Upper lobe of left lung (tissue), 6 donors: Measurements from ENCODE around the gene CAMK2B. TPM values are rescaled to one million over a fixed set of nuclear protein-coding genes. Genes with fewer than 3 reads are reported as not detected.

Experiments
- ATAC-seq, 2 donors: fragments of 200-7000 bp; cut with Tn5 transposase; one replicate each; pipeline ENCODE4 v1.9.1; 2022; ENCODE audit warnings: mild to moderate bottlenecking in 2 of 2, moderate library complexity in 2 of 2; ENCODE audit not compliant: low FRiP score in 2 of 2
- DNase-seq, 2 donors: peaks; one replicate each; pipeline ENCODE4 v3.0.0-alpha.2; 2019 to 2020
- H3K27ac ChIP-seq, 4 donors: fragments of 200-600 bp; sonication (generic); one replicate each; pipeline ENCODE4 v1.5.1; 2016 to 2019
- H3K27me3 ChIP-seq, 4 donors: fragments of 200-600 bp; sonication (generic); one replicate each; pipeline ENCODE4 v1.5.1; 2017 to 2019
- H3K36me3 ChIP-seq, 4 donors: fragments of 200-600 bp; sonication (generic); one replicate each; pipeline ENCODE4 v1.5.1; 2016 to 2019
- H3K4me1 ChIP-seq, 4 donors: fragments of 200-600 bp; sonication (generic); one replicate each; pipeline ENCODE4 v1.5.1; 2018 to 2019
- H3K4me3 ChIP-seq, 4 donors: fragments of 200-600 bp; sonication (generic); one replicate each; pipeline ENCODE4 v1.5.1; 2017 to 2019; ENCODE audit warnings: mild to moderate bottlenecking in 2 of 4, moderate library complexity in 1 of 4
- H3K9me3 ChIP-seq, 4 donors: fragments of 200-600 bp; sonication (generic); one replicate each; pipeline ENCODE4 v1.5.1; 2018 to 2019
- CTCF ChIP-seq, 6 experiments: fragments of 450-650 bp in 4 of 6; fragments of 200-600 bp in 2 of 6; sonication (generic) in 2 of 6; IDR thresholded peaks; one replicate each; pipeline ENCODE4 v1.5.1; 2016 to 2019; ENCODE audit warnings: antibody characterized with exemption in 6 of 6
- EP300 ChIP-seq, 4 donors: sonication (generic); formaldehyde crosslinking; IDR thresholded peaks; one replicate each; pipeline ENCODE4 v1.5.1; 2017; ENCODE audit warnings: antibody characterized with exemption in 4 of 4, control low read depth in 2 of 4
- POLR2A ChIP-seq, 4 donors: fragments of 450-650 bp; IDR thresholded peaks; one replicate each; pipeline ENCODE4 v1.5.1; 2016 to 2017; ENCODE audit warnings: antibody characterized with exemption in 4 of 4, mild to moderate bottlenecking in 2 of 4
- POLR2AphosphoS5 ChIP-seq, 2 donors: sonication (generic); formaldehyde crosslinking; IDR thresholded peaks; one replicate each; pipeline ENCODE4 v1.5.1; 2017; ENCODE audit warnings: antibody characterized with exemption in 2 of 2
- WGBS, 2 donors: methylation state at CpG; one replicate each; pipeline ENCODE4 v1.1.5; 2017 to 2018; 5-methylcytosine and 5-hydroxymethylcytosine counted together
- total RNA-seq, 6 donors: library from RNA; depleted of rRNA in 4 of 6; stranded (reverse); fragments of >200 nt in 4 of 6; gene quantifications; one replicate each; pipeline versions ENCODE4 v1.1.0 to v1.2.1, GENCODE V29; 2016 to 2021
- donor health status: DM: no; HTN: no; CAD: no; lungs with moderate emphysema.
- donor health status: DM: no; HTN: yes; CAD: no; lungs with severe emphysema.

CAMK2B gene
- total RNA-seq, 6 donors from 2014 or later, result 0.09 to 1.8 (median 0.27) TPM; not detected in 3

DNA sequence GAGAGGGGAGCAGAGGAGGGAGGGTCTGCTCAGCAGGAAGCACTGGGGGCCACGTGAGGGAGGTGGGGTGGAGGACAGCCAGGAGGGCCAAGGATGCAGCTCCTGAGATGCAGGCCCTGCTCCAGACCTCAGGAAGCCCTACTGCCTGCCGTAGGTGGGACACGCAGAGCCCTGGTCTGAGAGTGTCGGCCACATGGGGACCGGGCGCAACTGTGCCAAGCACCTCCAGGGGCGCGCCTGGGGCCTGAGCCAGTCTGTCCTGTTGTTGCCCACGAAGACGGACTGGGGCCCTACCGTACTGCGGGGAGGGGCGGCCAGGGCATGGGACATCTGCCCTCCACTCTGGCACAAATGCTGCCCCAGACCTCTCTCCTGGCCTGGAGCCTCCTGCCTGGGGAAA is 93.0 kb downstream of the CAMK2B start:
- H3K4me1 ChIP-seq, result no peaks in the 10 kb centered on the region
- no peaks in the 10 kb centered on the region for H3K9me3 ChIP-seq
- no peaks in the 10 kb centered on the region for H3K27me3 ChIP-seq
- no peak overlapping the region for H3K27ac ChIP-seq
- TF ChIP-seq POLR2AphosphoS5 (IDR thresholded peaks at IDR 0.05), result no peak
- TF ChIP-seq EP300 (IDR thresholded peaks at IDR 0.05), result no peak
- TF ChIP-seq CTCF (IDR thresholded peaks at IDR 0.05), result no peak
- no peak for TF ChIP-seq POLR2A (IDR thresholded peaks at IDR 0.05)
- ATAC-seq, result no peak
- DNase-seq, result peak in 1 of 2 donors; percentile 69
- WGBS, 2 donors, result 90 to 94% methylated on average over 8 to 12 of the region's 13 CpGs
- no peak overlapping the region for H3K4me3 ChIP-seq
- H3K36me3 ChIP-seq, result no peaks in the 10 kb centered on the region

GRCh38 chr7:44231088-44231487 is 94.3 kb downstream of the CAMK2B start:
- Histone ChIP-seq H3K4me3 (no peak overlapping the region), H3K27ac (no peak overlapping the region), H3K36me3 (no peaks in the 10 kb centered on the region), H3K9me3 (no peaks in the 10 kb centered on the region), H3K4me1 (no peaks in the 10 kb centered on the region), H3K27me3 (no peaks in the 10 kb centered on the region)
- WGBS, 2 donors, result 76 to 89% methylated on average over 5 to 9 of the region's 12 CpGs
- DNase-seq, result peak in 1 of 2 donors; percentile 58
- ATAC-seq, result no peak
- TF ChIP-seq POLR2AphosphoS5 (IDR thresholded peaks at IDR 0.05), result no peak
- TF ChIP-seq CTCF (IDR thresholded peaks at IDR 0.05), result no peak
- TF ChIP-seq EP300 (IDR thresholded peaks at IDR 0.05), result no peak
- TF ChIP-seq POLR2A (IDR thresholded peaks at IDR 0.05), result no peak

DNA sequence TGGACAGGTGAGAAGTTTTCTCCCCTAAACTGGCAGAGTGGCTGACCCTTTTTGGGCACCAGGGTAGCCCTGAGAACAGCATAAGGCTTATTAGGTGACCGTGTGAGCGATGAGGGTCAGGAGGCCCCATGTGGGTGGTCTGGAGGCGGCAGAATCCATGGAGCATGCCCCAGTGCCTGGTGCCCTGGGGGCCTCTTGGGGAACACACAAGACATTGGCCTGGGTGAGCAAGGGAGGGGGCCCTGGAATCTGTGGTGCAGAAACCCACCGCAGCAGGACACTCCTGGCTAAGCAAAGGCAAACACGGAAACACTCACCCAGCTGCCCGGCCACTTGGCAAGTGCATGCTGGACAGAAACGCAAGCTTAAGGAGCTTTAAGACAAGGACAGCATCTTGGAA is 95.1 kb downstream of the CAMK2B start:
- no peak for TF ChIP-seq POLR2AphosphoS5 (IDR thresholded peaks at IDR 0.05)
- no peak for TF ChIP-seq POLR2A (IDR thresholded peaks at IDR 0.05)
- no peak for TF ChIP-seq CTCF (IDR thresholded peaks at IDR 0.05)
- no peak for TF ChIP-seq EP300 (IDR thresholded peaks at IDR 0.05)
- Histone ChIP-seq H3K4me3 (no peak overlapping the region), H3K36me3 (no peaks in the 10 kb centered on the region), H3K9me3 (no peaks in the 10 kb centered on the region), H3K4me1 (no peaks in the 10 kb centered on the region), H3K27me3 (no peaks in the 10 kb centered on the region), H3K27ac (no peak overlapping the region)
- WGBS, 2 donors, result 82 to 88% methylated on average over 6 to 7 of the region's 7 CpGs
- ATAC-seq, result no peak
- peak in 1 of 2 donors; percentile 20 for DNase-seq

DNA sequence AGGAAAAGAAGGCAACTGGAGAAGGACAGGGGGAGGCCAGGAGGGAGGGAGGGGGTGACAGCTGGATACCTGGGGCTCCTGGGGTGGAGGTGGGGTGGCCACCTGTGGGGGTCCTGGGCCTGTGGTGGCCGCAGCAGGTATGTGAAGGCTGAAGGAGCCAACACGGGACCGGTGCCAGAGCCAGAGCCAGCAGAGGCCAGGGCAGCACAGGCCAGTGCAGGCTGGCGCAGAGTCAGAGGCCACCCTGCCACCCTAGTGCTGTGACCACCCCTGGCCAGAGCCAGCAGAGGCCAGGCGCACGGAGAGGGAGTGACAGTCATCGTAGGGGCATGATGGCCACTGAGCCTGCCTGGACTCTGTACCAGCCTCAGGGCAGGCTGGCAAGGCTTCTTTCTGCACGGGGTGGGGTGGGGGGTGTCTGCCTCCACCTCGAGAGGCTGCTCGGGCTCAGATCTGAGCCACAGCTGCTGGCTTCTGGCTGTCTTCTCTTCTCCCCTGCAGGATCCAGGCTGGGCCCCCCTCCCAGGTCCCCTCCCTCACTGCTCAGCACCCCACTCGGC is 95.8 kb downstream of the CAMK2B start:
- no peaks in the 10 kb centered on the region for H3K27me3 ChIP-seq
- WGBS, 2 donors, result 77 to 92% methylated on average over 7 to 11 of the region's 11 CpGs
- DNase-seq (peak in 1 of 2 donors; percentile 78), ATAC-seq (no peak)
- TF ChIP-seq CTCF (IDR thresholded peaks at IDR 0.05), result no peak
- no peak for TF ChIP-seq POLR2A (IDR thresholded peaks at IDR 0.05)
- TF ChIP-seq POLR2AphosphoS5 (IDR thresholded peaks at IDR 0.05), result no peak
- no peak for TF ChIP-seq EP300 (IDR thresholded peaks at IDR 0.05)
- no peaks in the 10 kb centered on the region for H3K36me3 ChIP-seq
- H3K4me3 ChIP-seq, result no peak overlapping the region
- H3K27ac ChIP-seq, result no peak overlapping the region
- H3K9me3 ChIP-seq, result no peaks in the 10 kb centered on the region
- no peaks in the 10 kb centered on the region for H3K4me1 ChIP-seq
